ENCODE measurements around the gene RBMS1.

DNA sequence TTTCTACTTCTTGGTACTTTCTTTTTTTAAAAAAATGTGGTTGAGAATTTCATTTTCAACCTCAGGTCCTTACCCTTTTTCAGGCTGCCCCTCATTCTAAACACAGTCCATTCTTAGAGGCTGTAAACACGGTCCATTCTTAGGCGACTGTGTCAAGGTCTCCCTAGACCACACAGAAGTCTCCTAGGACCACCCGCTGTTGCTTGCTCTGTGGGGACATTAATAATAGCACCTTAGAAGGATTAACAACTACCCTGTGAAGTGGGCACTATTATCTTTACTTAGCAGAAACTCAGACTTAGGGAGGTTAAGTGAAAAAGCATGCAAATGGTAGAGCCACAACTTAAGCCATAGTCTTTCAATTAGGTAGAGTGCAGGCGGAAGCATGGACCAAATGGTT is 91.7 kb downstream of the RBMS1 start:
- TF ChIP-seq, protein P1, sequence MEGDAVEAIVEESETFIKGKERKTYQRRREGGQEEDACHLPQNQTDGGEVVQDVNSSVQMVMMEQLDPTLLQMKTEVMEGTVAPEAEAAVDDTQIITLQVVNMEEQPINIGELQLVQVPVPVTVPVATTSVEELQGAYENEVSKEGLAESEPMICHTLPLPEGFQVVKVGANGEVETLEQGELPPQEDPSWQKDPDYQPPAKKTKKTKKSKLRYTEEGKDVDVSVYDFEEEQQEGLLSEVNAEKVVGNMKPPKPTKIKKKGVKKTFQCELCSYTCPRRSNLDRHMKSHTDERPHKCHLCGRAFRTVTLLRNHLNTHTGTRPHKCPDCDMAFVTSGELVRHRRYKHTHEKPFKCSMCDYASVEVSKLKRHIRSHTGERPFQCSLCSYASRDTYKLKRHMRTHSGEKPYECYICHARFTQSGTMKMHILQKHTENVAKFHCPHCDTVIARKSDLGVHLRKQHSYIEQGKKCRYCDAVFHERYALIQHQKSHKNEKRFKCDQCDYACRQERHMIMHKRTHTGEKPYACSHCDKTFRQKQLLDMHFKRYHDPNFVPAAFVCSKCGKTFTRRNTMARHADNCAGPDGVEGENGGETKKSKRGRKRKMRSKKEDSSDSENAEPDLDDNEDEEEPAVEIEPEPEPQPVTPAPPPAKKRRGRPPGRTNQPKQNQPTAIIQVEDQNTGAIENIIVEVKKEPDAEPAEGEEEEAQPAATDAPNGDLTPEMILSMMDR (IDR thresholded peaks at IDR 0.05), result no peak
- no peak for TF ChIP-seq POLR2A (IDR thresholded peaks at IDR 0.05)
